ENCODE data around the gene FOXP1. TPM values are rescaled to one million over a fixed set of nuclear protein-coding genes. Genes with fewer than 3 reads are reported as not detected.

The FOXP1 gene
- total and polyA plus RNA-seq, 2 of the 13 experiments (the other 11 are each of a cell fraction or from before 2014, with no cell fraction given), result 40.4 to 59.0 TPM

DNA sequence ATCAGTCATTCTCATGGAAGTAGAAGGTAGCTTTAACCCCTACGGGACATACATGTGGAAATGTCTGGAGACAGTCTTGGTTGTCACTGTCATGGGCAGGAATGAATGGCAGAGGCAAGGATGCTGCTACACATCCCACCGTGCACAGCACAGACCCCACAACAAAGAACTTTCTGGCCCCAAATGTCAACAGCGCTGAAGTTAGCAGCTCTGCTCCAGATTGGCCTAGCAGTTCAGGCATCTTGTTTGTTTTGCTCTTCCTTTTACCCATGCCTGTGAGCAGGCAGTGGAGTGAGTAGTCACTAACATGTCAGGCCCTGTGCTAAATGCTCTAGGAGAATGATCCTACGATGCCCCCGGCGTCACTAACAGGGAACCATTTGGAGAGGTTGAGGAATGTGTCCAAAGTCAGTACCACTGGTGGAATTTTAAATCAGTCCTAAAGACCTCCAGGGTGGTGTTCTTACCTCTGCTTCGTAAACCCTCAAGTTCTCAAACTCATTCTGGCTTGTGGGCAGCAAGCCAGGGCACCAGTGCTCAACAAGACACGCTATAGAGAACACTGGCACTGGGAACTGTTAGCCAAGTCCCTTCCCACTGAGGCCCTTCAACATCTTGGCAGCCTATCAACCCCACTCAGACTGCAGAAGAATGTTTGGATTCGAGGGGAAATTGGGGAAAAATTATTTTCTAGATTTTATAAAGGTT, 142.2 kb downstream of the FOXP1 start:
- WGBS (ENCODE audit: low lambda C conversion rate), result 94% methylated on average over 8 of the region's 9 CpGs
- H4K20me1 ChIP-seq (ENCODE audit: insufficient read depth, low read length), result peaks cover 8% of the 10 kb centered on the region
- POLR2A ChIA-PET, result no interaction called here
- no peak overlapping the region for H2AFZ ChIP-seq (ENCODE audit: low read length)
- DNase-seq (ENCODE audit: low spot score), result no peak
- no peaks in the 10 kb centered on the region for H3K27me3 ChIP-seq (ENCODE audit: control insufficient read depth in 1 of 2, insufficient read depth in 2 of 2, low read length in 2 of 2)
- CTCF ChIA-PET (ENCODE audit: low intra/inter-chr PET ratio, low total read pairs), result no interaction called here
- ATAC-seq, result no peak
- BruUV-seq (replicated peaks), result no TSS peak
- in situ Hi-C loops (cut with HindIII; ENCODE audit: extremely low pct_ligation_motif_present, low pct_unique_long_range_greater_than_20kb) (no loop called here), intact Hi-C loops (cut with micrococcal nuclease; ENCODE audit: unreplicated experiment) (no loop called here)
- H3K4me3 ChIP-seq (replicated peaks in 1 of 3; ENCODE audit: insufficient read depth in 1 of 3, low read depth in 2 of 3, low read length in 3 of 3), result no peak overlapping the region
- H3K36me3 ChIP-seq (replicated peaks in 1 of 2; ENCODE audit: control insufficient read depth in 1 of 2, insufficient read depth in 2 of 2, low read length in 2 of 2), result peaks cover 0 to 8% of the 10 kb centered on the region in 2 experiments; a peak in 3 of 5 replicates
- peaks cover 14% of the 10 kb centered on the region for H3K79me2 ChIP-seq (ENCODE audit: insufficient read depth, low read length)
- H3K27ac ChIP-seq (ENCODE audit: extremely low read length, insufficient read depth, low read length), result no peak overlapping the region
- H3K4me1 ChIP-seq (ENCODE audit: insufficient read depth, low read length), result no peaks in the 10 kb centered on the region
- FAIRE-seq, result no peak
- no peak overlapping the region for H3K4me2 ChIP-seq (ENCODE audit: low read depth, low read length)
- H3K9me3 ChIP-seq (ENCODE audit: low read length), result no peaks in the 10 kb centered on the region
- no peak overlapping the region for H3K9ac ChIP-seq (ENCODE audit: insufficient read depth, low read depth, low read length)
- TF ChIP-seq, protein P1, sequence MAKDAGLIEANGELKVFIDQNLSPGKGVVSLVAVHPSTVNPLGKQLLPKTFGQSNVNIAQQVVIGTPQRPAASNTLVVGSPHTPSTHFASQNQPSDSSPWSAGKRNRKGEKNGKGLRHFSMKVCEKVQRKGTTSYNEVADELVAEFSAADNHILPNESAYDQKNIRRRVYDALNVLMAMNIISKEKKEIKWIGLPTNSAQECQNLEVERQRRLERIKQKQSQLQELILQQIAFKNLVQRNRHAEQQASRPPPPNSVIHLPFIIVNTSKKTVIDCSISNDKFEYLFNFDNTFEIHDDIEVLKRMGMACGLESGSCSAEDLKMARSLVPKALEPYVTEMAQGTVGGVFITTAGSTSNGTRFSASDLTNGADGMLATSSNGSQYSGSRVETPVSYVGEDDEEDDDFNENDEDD (CRISPR knock-in tag; IDR thresholded peaks at IDR 0.05; ENCODE audit: borderline replicate concordance), result no peak
- TF ChIP-seq ZNF253 (CRISPR knock-in tag; IDR thresholded peaks at IDR 0.05; ENCODE audit: borderline replicate concordance), result no peak
- no peak for TF ChIP-seq ZNF556 (CRISPR knock-in tag; IDR thresholded peaks at IDR 0.05; ENCODE audit: borderline replicate concordance)
- TF ChIP-seq, protein P2, sequence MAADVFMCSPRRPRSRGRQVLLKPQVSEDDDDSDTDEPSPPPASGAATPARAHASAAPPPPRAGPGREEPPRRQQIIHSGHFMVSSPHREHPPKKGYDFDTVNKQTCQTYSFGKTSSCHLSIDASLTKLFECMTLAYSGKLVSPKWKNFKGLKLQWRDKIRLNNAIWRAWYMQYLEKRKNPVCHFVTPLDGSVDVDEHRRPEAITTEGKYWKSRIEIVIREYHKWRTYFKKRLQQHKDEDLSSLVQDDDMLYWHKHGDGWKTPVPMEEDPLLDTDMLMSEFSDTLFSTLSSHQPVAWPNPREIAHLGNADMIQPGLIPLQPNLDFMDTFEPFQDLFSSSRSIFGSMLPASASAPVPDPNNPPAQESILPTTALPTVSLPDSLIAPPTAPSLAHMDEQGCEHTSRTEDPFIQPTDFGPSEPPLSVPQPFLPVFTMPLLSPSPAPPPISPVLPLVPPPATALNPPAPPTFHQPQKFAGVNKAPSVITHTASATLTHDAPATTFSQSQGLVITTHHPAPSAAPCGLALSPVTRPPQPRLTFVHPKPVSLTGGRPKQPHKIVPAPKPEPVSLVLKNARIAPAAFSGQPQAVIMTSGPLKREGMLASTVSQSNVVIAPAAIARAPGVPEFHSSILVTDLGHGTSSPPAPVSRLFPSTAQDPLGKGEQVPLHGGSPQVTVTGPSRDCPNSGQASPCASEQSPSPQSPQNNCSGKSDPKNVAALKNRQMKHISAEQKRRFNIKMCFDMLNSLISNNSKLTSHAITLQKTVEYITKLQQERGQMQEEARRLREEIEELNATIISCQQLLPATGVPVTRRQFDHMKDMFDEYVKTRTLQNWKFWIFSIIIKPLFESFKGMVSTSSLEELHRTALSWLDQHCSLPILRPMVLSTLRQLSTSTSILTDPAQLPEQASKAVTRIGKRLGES (CRISPR knock-in tag; IDR thresholded peaks at IDR 0.05; ENCODE audit: borderline replicate concordance), result no peak
- no peak for TF ChIP-seq CAMTA2 (CRISPR knock-in tag; IDR thresholded peaks at IDR 0.05; ENCODE audit: borderline replicate concordance)
- TF ChIP-seq, protein P3, sequence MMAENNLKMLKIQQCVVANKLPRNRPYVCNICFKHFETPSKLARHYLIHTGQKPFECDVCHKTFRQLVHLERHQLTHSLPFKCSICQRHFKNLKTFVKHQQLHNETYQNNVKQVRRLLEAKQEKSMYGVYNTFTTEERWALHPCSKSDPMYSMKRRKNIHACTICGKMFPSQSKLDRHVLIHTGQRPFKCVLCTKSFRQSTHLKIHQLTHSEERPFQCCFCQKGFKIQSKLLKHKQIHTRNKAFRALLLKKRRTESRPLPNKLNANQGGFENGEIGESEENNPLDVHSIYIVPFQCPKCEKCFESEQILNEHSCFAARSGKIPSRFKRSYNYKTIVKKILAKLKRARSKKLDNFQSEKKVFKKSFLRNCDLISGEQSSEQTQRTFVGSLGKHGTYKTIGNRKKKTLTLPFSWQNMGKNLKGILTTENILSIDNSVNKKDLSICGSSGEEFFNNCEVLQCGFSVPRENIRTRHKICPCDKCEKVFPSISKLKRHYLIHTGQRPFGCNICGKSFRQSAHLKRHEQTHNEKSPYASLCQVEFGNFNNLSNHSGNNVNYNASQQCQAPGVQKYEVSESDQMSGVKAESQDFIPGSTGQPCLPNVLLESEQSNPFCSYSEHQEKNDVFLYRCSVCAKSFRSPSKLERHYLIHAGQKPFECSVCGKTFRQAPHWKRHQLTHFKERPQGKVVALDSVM (CRISPR knock-in tag; IDR thresholded peaks at IDR 0.05), result no peak
- TF ChIP-seq ZNF747 (CRISPR knock-in tag; IDR thresholded peaks at IDR 0.05; ENCODE audit: borderline replicate concordance), result no peak
- TF ChIP-seq ZNF207 (IDR thresholded peaks at IDR 0.05; ENCODE audit: borderline replicate concordance), result no peak
- TF ChIP-seq, protein P4, sequence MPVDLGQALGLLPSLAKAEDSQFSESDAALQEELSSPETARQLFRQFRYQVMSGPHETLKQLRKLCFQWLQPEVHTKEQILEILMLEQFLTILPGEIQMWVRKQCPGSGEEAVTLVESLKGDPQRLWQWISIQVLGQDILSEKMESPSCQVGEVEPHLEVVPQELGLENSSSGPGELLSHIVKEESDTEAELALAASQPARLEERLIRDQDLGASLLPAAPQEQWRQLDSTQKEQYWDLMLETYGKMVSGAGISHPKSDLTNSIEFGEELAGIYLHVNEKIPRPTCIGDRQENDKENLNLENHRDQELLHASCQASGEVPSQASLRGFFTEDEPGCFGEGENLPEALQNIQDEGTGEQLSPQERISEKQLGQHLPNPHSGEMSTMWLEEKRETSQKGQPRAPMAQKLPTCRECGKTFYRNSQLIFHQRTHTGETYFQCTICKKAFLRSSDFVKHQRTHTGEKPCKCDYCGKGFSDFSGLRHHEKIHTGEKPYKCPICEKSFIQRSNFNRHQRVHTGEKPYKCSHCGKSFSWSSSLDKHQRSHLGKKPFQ (CRISPR knock-in tag; IDR thresholded peaks at IDR 0.05; ENCODE audit: insufficient replicate concordance), result no peak
- no peak for TF ChIP-seq ZSCAN31 (CRISPR knock-in tag; IDR thresholded peaks at IDR 0.05; ENCODE audit: low read depth)
- TF ChIP-seq ZSCAN29 (CRISPR knock-in tag; conservative IDR thresholded peaks at IDR 0.05), result no peak
- no peak for TF ChIP-seq MLLT10 (CRISPR knock-in tag; IDR thresholded peaks at IDR 0.05)
- no peak for TF ChIP-seq SP2 (CRISPR knock-in tag; IDR thresholded peaks at IDR 0.05)
- TF ChIP-seq ZBTB7A (CRISPR knock-in tag; IDR thresholded peaks at IDR 0.05), result no peak
- TF ChIP-seq ZNF431 (CRISPR knock-in tag; IDR thresholded peaks at IDR 0.05; ENCODE audit: borderline replicate concordance, low read depth), result no peak
- TF ChIP-seq KLF15 (CRISPR knock-in tag; IDR thresholded peaks at IDR 0.05; ENCODE audit: borderline replicate concordance), result no peak
